Measurements from ENCODE around the gene TPH1. TPM values are rescaled to one million over a fixed set of nuclear protein-coding genes. Genes with fewer than 3 reads are reported as not detected.

Gene TPH1
- total RNA-seq, 1 donor from 2014 or later = 20.5 TPM

DNA sequence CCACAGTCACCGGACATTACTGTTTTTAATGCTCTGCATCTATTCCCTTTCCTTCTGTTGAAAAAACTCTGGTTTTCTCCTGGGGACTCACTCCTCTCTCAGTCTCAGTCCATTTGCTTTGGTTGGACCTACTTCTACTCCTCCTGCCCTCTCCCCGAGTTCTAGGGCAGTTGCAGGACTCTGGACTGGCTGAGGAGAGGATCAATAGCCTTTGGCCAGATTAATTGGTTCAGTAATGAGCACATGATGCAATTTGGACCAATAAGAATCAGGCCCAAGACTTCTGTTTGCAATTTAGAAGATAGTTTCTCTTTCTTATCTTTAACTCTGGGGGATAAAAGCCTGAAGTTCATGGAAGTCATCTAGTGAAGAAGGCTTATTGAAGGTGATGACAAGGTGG lies 15.3 kb upstream of the TPH1 start:
- no peak for DNase-seq (ENCODE audit: extremely low spot score, unreplicated experiment)
- Mint-ChIP-seq H3K9me3 (no peaks in the 10 kb centered on the region), H3K27ac (no peak overlapping the region), H3K27me3 (no peaks in the 10 kb centered on the region), H3K36me3 (no peaks in the 10 kb centered on the region), H3K4me3 (no peak overlapping the region), H3K4me1 (ENCODE audit: unreplicated experiment) (peaks cover 11% of the 10 kb centered on the region)
- TF ChIP-seq, protein P1, sequence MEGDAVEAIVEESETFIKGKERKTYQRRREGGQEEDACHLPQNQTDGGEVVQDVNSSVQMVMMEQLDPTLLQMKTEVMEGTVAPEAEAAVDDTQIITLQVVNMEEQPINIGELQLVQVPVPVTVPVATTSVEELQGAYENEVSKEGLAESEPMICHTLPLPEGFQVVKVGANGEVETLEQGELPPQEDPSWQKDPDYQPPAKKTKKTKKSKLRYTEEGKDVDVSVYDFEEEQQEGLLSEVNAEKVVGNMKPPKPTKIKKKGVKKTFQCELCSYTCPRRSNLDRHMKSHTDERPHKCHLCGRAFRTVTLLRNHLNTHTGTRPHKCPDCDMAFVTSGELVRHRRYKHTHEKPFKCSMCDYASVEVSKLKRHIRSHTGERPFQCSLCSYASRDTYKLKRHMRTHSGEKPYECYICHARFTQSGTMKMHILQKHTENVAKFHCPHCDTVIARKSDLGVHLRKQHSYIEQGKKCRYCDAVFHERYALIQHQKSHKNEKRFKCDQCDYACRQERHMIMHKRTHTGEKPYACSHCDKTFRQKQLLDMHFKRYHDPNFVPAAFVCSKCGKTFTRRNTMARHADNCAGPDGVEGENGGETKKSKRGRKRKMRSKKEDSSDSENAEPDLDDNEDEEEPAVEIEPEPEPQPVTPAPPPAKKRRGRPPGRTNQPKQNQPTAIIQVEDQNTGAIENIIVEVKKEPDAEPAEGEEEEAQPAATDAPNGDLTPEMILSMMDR (conservative IDR thresholded peaks at IDR 0.05) = no peak

DNA sequence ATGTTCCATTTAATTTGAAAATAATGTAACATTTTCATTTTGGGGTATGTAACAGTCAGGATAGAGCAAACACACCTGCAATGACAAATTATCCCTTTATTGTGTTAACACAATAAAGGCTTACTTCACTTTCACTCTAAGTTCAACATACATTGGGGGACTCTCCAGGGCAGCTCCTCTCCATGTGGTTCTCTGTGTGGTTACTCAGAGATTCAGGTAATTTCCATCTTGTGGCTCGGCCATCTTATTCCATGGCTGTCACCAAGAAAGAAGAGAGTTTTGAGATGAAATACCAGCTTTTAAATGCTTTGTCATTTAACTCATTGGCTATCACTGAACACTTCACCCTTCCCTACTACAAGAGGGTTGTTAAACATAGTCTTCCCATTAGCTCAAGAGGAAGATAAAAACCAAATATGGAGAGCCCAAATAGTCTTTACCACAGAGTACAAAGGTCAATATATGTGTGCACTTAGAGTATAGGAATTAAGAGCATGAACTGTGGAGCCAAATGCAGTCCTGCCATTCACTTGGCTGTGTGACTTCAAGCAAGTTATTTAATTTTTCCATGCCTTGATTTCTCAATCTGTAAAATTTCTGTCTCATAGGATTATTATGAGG lies 10.6 kb upstream of the TPH1 start:
- H3K4me3 Mint-ChIP-seq = no peak overlapping the region
- H3K27ac Mint-ChIP-seq = no peak overlapping the region
- H3K36me3 Mint-ChIP-seq = no peaks in the 10 kb centered on the region
- no peaks in the 10 kb centered on the region for H3K9me3 Mint-ChIP-seq
- DNase-seq (ENCODE audit: extremely low spot score, unreplicated experiment) = no peak
- peaks cover 7% of the 10 kb centered on the region for H3K27me3 Mint-ChIP-seq
- H3K4me1 Mint-ChIP-seq (ENCODE audit: unreplicated experiment) = no peaks in the 10 kb centered on the region
- TF ChIP-seq, protein P1 (conservative IDR thresholded peaks at IDR 0.05) = no peak

DNA sequence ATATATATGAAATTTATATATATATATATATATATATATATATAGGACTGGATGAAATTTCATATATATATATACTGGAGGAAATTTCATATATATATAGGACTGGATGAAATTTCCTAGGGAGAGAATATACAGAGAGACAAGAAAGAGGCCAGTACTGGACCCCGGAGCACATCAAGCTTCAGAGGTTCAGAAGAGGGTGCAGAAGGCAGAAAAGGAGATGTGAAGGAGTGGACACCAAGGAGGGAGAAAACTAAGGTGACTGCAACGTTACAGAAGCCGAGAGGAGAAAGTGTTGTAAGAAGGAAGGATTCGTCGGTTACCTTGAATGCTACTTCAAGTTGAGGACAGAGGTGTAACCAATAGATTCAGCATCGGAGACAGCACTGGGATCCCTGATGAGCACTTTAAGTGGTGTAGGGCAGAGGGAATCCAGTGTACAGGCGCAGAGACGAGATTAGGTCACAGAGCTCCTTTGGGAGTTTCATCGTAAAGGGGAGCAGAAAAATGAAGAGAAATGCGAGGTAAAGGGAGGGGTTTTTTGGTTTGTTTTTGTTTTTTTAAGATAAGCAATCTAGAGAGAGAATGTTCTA lies 8.5 kb upstream of the TPH1 start:
- Mint-ChIP-seq H3K4me1 (ENCODE audit: unreplicated experiment) (no peaks in the 10 kb centered on the region), H3K27ac (no peak overlapping the region), H3K9me3 (no peaks in the 10 kb centered on the region)

DNA sequence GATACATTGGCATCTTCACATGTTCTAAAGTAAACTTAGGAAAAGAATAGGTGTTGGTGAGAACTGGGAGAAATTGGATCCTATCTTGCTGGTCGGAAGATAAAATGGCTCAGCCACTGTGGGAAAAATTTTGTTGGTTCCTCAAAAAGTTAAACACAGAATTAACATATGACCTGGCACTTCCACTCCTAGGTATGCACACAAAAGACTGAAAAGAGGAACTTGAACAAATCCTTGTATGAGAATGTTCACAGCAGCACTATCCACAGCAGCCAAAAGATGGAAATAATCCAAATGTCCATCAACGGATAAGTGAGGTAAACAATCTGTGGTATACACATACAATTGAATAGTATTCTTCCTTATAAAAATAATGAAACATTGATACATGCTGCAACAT lies 4.8 kb upstream of the TPH1 start:
- TF ChIP-seq, protein P1 (conservative IDR thresholded peaks at IDR 0.05) = no peak
- no peak overlapping the region for H3K4me3 Mint-ChIP-seq
- no peaks in the 10 kb centered on the region for H3K36me3 Mint-ChIP-seq
- no peak overlapping the region for H3K27ac Mint-ChIP-seq
- peaks cover 6% of the 10 kb centered on the region for H3K9me3 Mint-ChIP-seq
- H3K27me3 Mint-ChIP-seq = peaks cover 42% of the 10 kb centered on the region
- no peaks in the 10 kb centered on the region for H3K4me1 Mint-ChIP-seq (ENCODE audit: unreplicated experiment)
- DNase-seq (ENCODE audit: extremely low spot score, unreplicated experiment) = no peak

More for the DNA sequence above, 8.5 kb upstream of the TPH1 start:
- H3K27me3 Mint-ChIP-seq = peaks cover 9% of the 10 kb centered on the region
- DNase-seq (ENCODE audit: extremely low spot score, unreplicated experiment) = no peak
- H3K36me3 Mint-ChIP-seq = no peaks in the 10 kb centered on the region
- TF ChIP-seq, protein P1 (conservative IDR thresholded peaks at IDR 0.05) = no peak
- H3K4me3 Mint-ChIP-seq = no peak overlapping the region

DNA sequence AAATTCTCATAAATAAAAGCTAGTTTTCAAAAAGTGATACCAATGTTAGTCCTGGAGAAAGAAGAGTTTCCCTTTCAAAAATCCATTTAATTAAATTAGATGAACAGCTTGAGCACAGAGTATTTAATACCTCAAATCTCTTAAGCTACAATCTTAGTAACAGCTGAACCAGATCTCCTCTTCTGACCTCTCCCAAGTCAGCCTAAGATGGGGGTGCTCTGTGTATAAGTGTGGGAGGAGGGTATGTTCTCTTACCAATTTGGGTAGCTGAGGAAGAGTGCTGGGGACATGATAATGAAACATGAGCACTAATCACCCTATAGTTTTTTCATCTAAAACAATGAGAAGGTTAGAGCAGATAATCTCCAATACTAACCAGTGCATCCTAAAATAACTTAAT lies 9.6 kb downstream of the TPH1 start:
- DNase-seq (ENCODE audit: extremely low spot score, unreplicated experiment) = no peak
- TF ChIP-seq, protein P1 (conservative IDR thresholded peaks at IDR 0.05) = no peak
- H3K4me3 Mint-ChIP-seq = no peak overlapping the region
- no peaks in the 10 kb centered on the region for H3K36me3 Mint-ChIP-seq
- no peak overlapping the region for H3K27ac Mint-ChIP-seq
- peaks cover 19% of the 10 kb centered on the region for H3K27me3 Mint-ChIP-seq
- H3K4me1 Mint-ChIP-seq (ENCODE audit: unreplicated experiment) = no peaks in the 10 kb centered on the region
- H3K9me3 Mint-ChIP-seq = no peaks in the 10 kb centered on the region

All from type B pancreatic cell (in vitro differentiated cells).